Keratinocyte (primary cell): ENCODE data around the gene AFG3L2. TPM values are rescaled to one million over a fixed set of nuclear protein-coding genes. Genes with fewer than 3 reads are reported as not detected.
"Not testable (repeated sequence)": the region's sequence is repeated elsewhere in the genome, so short reads cannot be mapped to it uniquely, and the experiment has no call there.

Experiments
- DNase-seq: peaks from one replicate; pipeline ENCODE4 v3.0.0-alpha.2; 2011; ENCODE audit warnings: low read depth, missing footprints, low spot score
- FAIRE-seq: peaks from 2 replicates; lab custom pipeline; 2011; peaks lifted over from hg19 to GRCh38; lab: Jason Lieb, UNC
- H2AFZ ChIP-seq: 2 replicates; pipeline ENCODE4 v1.6.0; 2012; ENCODE audit warnings: low read length, control low read depth, inconsistent platforms; ENCODE audit not compliant: control insufficient read depth
- H3K27ac ChIP-seq: 2 replicates; pipeline ENCODE4 v1.5.1; 2011; ENCODE audit warnings: low read length; ENCODE audit not compliant: control insufficient read depth, insufficient read depth
- H3K27me3 ChIP-seq: 3 replicates; pipeline ENCODE4 v1.6.0; 2011; ENCODE audit warnings: low read length; ENCODE audit not compliant: control insufficient read depth, insufficient read depth; ENCODE audit errors: extremely low read depth
- H3K36me3 ChIP-seq, 2 experiments: 2 replicates in 1 of 2; 3 replicates in 1 of 2; pipeline ENCODE4 v1.5.1; 2011; ENCODE audit warnings: low read length in 2 of 2, mild to moderate bottlenecking in 1 of 2; ENCODE audit not compliant: control insufficient read depth in 2 of 2, insufficient read depth in 2 of 2; ENCODE audit errors: extremely low read depth in 1 of 2
- H3K4me1 ChIP-seq: 3 replicates; pipeline ENCODE4 v1.5.1; 2011; ENCODE audit warnings: low read length; ENCODE audit not compliant: control insufficient read depth, insufficient read depth; ENCODE audit errors: extremely low read depth
- H3K4me2 ChIP-seq: 3 replicates; pipeline ENCODE4 v1.6.0; 2011; ENCODE audit warnings: low read depth, low read length; ENCODE audit not compliant: control insufficient read depth, insufficient read depth; ENCODE audit errors: extremely low read depth
- H3K4me3 ChIP-seq, 3 experiments: fragments of 200-600 bp in 1 of 3; sonication (generic) in 1 of 3; 2 replicates in 2 of 3; 3 replicates in 1 of 3; pipeline ENCODE4 v1.5.1; 2011 to 2016; ENCODE audit warnings: low read length in 3 of 3, mild to moderate bottlenecking in 3 of 3, control low read depth in 2 of 3, inconsistent platforms in 1 of 3, low read depth in 1 of 3, mixed read lengths in 1 of 3, mixed run types in 1 of 3, moderate library complexity in 1 of 3; ENCODE audit not compliant: control insufficient read depth in 2 of 3, insufficient read depth in 2 of 3; ENCODE audit errors: extremely low read depth in 1 of 3
- H3K79me2 ChIP-seq: 2 replicates; pipeline ENCODE4 v1.6.0; 2012; ENCODE audit warnings: low read length; ENCODE audit not compliant: control insufficient read depth, insufficient read depth
- H3K9ac ChIP-seq: 3 replicates; pipeline ENCODE4 v1.6.0; 2011; ENCODE audit warnings: low read length; ENCODE audit not compliant: control insufficient read depth, insufficient read depth; ENCODE audit errors: extremely low read depth
- H3K9me1 ChIP-seq: 3 replicates; pipeline ENCODE4 v1.6.0; 2011; ENCODE audit warnings: low read length; ENCODE audit not compliant: control insufficient read depth, insufficient read depth; ENCODE audit errors: extremely low read depth
- H3K9me3 ChIP-seq: 2 replicates; pipeline ENCODE4 v1.5.1; 2012; ENCODE audit warnings: low read depth, low read length; ENCODE audit not compliant: control insufficient read depth
- H4K20me1 ChIP-seq: 3 replicates; pipeline ENCODE4 v1.6.0; 2011; ENCODE audit warnings: low read length; ENCODE audit not compliant: control insufficient read depth, insufficient read depth; ENCODE audit errors: extremely low read depth
- EZH2 ChIP-seq: IDR thresholded peaks from one replicate; pipeline ENCODE4 v1.6.1; 2012; ENCODE audit warnings: inconsistent platforms, mild to moderate bottlenecking, low read length, moderate library complexity
- dilution Hi-C: fragments of 300-500 bp; cut with MboI; formaldehyde crosslinking; loops from one replicate; pipeline ENCODE4 v1.7.0; 2020; ENCODE audit warnings: low sequenced_read_pairs; ENCODE audit not compliant: extremely low pct_ligation_motif_present
- polyA plus RNA-seq, 5 experiments: library from polyadenylated mRNA; depleted of rRNA in 3 of 5; stranded (reverse) in 3 of 5; stranded (forward) in 1 of 5; unstranded in 1 of 5; fragments of >200 nt; gene quantifications; 1 replicate in 1 of 5; 2 replicates in 3 of 5; 3 replicates in 1 of 5; pipeline versions ENCODE4 v1.2.1 to v1.2.3, GENCODE V29; 2011 to 2012; ENCODE audit warnings: missing spikeins in 2 of 5, low read depth in 1 of 5, low replicate concordance in 1 of 5
- TF ChIP-seq, protein P1 (sequence below), 3 experiments: IDR thresholded peaks in 1 of 3; conservative IDR thresholded peaks in 1 of 3; optimal IDR thresholded peaks in 1 of 3; 2 replicates in 2 of 3; 3 replicates in 1 of 3; pipeline versions ENCODE3 to v1.5.1; 2011; ENCODE audit warnings: low read length in 3 of 3, mild to moderate bottlenecking in 3 of 3, moderate library complexity in 2 of 3, control low read depth in 1 of 3, inconsistent platforms in 1 of 3; ENCODE audit not compliant: insufficient read depth in 2 of 3; ENCODE audit errors: extremely low read depth in 1 of 3

Gene AFG3L2
- polyA plus RNA-seq, 1 donor (not counting 4 experiments of a cell fraction or from before 2014, with no cell fraction given), result 47.5 TPM

DNA sequence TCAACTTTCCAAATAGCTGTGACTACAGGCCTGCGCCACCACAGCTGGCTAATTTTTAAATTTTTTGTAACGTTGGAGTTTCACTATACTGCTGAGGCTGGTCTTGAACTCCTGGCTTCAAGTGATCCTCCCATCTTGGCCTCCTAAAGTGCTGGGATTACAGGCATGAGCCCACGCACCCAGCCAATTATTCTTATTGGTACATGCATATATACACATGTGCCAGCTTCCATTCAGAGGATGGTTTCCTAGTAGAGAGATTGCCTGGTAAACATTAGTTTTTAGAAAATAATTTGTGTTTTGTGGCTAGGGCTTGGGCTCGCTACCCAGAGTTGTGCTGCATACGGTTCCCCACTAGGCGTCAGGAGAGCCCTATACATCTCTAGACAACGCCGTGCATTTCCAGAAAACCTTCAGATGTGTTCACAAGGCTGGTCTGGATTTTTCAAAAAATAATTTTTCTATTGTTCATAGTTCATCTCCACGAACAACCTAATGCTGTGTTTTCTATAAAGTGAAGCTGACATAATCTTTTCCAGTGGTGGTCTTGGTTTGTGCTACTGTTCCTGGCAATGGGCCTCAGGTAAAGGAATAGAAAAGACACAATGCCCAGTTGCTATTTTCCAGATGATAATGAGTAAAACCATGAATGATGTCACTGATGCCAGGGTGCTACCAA, 14.6 kb upstream of the AFG3L2 start:
- dilution Hi-C loops, result no loop called here
- H3K79me2 ChIP-seq, result no peaks in the 10 kb centered on the region
- no peaks in the 10 kb centered on the region for H3K4me1 ChIP-seq
- no peak overlapping the region for H3K4me2 ChIP-seq
- H2AFZ ChIP-seq, result no peak overlapping the region
- no peak overlapping the region for H3K4me3 ChIP-seq
- TF ChIP-seq, protein P1, sequence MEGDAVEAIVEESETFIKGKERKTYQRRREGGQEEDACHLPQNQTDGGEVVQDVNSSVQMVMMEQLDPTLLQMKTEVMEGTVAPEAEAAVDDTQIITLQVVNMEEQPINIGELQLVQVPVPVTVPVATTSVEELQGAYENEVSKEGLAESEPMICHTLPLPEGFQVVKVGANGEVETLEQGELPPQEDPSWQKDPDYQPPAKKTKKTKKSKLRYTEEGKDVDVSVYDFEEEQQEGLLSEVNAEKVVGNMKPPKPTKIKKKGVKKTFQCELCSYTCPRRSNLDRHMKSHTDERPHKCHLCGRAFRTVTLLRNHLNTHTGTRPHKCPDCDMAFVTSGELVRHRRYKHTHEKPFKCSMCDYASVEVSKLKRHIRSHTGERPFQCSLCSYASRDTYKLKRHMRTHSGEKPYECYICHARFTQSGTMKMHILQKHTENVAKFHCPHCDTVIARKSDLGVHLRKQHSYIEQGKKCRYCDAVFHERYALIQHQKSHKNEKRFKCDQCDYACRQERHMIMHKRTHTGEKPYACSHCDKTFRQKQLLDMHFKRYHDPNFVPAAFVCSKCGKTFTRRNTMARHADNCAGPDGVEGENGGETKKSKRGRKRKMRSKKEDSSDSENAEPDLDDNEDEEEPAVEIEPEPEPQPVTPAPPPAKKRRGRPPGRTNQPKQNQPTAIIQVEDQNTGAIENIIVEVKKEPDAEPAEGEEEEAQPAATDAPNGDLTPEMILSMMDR (optimal IDR thresholded peaks at IDR 0.05 in 1 of 3, IDR thresholded peaks at IDR 0.05 in 1 of 3, conservative IDR thresholded peaks at IDR 0.05 in 1 of 3; ENCODE audit: extremely low read depth in 1 of 3, insufficient read depth in 2 of 3, low read length in 3 of 3), result peak; percentile 88 to 98 (median 94)
- TF ChIP-seq EZH2, result no peak
- no peak overlapping the region for H3K27ac ChIP-seq
- DNase-seq, result no peak
- H4K20me1 ChIP-seq, result no peaks in the 10 kb centered on the region
- H3K9me1 ChIP-seq, result no peaks in the 10 kb centered on the region
- no peaks in the 10 kb centered on the region for H3K36me3 ChIP-seq
- H3K27me3 ChIP-seq, result no peaks in the 10 kb centered on the region
- H3K9me3 ChIP-seq, result no peaks in the 10 kb centered on the region
- FAIRE-seq, result peak; percentile 26
- H3K9ac ChIP-seq, result no peak overlapping the region

DNA sequence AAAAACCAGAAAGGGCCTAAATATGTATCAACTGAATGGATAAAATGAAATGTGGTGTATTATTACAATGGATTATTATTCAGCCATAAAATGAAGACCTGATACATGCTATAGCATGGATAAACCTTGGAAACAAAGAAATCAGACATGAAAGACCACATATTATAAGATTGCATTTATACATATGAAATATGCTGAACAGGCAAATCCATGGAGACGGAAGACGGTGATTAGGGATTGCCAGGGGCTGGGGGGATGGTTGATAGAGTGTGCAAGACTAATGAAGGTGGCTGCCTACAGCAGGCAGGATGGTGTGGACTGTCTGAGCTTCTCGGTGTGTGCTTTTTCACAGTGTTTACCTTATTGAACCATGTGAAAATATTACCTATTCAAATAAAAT, 11.4 kb upstream of the AFG3L2 start:
- Histone ChIP-seq H2AFZ (no peak overlapping the region), H3K27me3 (no peaks in the 10 kb centered on the region), H3K9me3 (no peaks in the 10 kb centered on the region), H3K36me3 (no peaks in the 10 kb centered on the region), H3K4me3 (no peak overlapping the region), H3K79me2 (no peaks in the 10 kb centered on the region), H3K4me1 (no peaks in the 10 kb centered on the region), H3K9me1 (no peaks in the 10 kb centered on the region), H4K20me1 (no peaks in the 10 kb centered on the region), H3K27ac (no peak overlapping the region), H3K9ac (no peak overlapping the region), H3K4me2 (no peak overlapping the region)
- dilution Hi-C loops, result no loop called here
- DNase-seq (no peak), FAIRE-seq (no peak)
- no peak for TF ChIP-seq EZH2

DNA sequence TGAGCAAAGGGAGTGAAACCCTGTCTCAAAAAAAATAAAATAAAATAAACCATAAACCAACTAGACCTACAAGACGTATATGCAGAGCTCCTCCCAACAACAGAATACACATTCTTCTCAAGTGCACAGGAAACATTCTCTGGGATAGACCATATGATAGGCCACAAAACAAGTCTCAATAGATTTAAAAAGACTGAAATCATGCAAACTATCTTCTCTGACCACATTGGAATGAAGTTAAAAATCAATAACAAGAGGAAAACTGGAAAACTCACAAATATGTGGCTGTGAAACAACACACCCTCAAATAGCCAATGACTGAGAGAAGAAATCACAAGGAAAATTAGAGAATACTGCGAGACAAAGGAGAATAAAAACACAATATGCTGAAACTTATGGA, 7.2 kb upstream of the AFG3L2 start:
- Histone ChIP-seq H3K27ac (no peak overlapping the region), H3K27me3 (no peaks in the 10 kb centered on the region), H3K9me1 (no peaks in the 10 kb centered on the region), H3K79me2 (no peaks in the 10 kb centered on the region), H3K9me3 (no peaks in the 10 kb centered on the region), H3K4me3 (no peak overlapping the region), H3K36me3 (no peaks in the 10 kb centered on the region), H3K4me1 (no peaks in the 10 kb centered on the region), H3K9ac (no peak overlapping the region), H4K20me1 (no peaks in the 10 kb centered on the region), H2AFZ (no peak overlapping the region), H3K4me2 (no peak overlapping the region)
- TF ChIP-seq, protein P1 (optimal IDR thresholded peaks at IDR 0.05 in 1 of 3, IDR thresholded peaks at IDR 0.05 in 1 of 3, conservative IDR thresholded peaks at IDR 0.05 in 1 of 3; ENCODE audit: extremely low read depth in 1 of 3, insufficient read depth in 2 of 3, low read length in 3 of 3), result no peak
- TF ChIP-seq EZH2, result no peak
- FAIRE-seq (no peak), DNase-seq (no peak)
- dilution Hi-C loops, result no loop called here

DNA sequence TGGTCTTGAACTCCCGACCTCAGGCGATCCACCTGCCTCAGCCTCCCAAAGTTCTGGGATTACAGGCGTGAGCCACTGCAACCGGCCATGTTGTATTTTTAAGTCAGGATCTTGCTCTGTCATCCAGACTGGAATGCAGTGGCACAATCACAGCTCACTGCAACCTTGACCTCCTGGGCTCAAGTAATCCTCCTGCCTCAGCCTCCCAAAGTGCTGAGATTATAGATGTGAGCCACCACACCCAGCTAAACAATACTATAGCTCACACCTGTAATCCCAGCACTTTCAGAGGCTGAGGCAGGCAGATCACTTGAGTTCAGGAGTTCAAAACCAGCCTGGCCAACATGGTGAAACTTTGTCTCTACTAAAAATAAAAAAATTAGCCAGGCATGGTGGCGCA, 6.7 kb upstream of the AFG3L2 start:
- H3K4me1 ChIP-seq, H3K9ac ChIP-seq, H3K4me2 ChIP-seq, H3K79me2 ChIP-seq, H3K27ac ChIP-seq, dilution Hi-C loops, H2AFZ ChIP-seq, H4K20me1 ChIP-seq, H3K36me3 ChIP-seq, DNase-seq, H3K4me3 ChIP-seq, FAIRE-seq, H3K9me3 ChIP-seq, H3K27me3 ChIP-seq, H3K9me1 ChIP-seq: not testable (repeated sequence)
